WTC11 (cell line): ENCODE measurements around the gene PHRF1.

ENCODE experiments used
- FOXP4 ChIP-seq: sonication (generic); formaldehyde crosslinking; IDR thresholded peaks from 2 replicates; pipeline ENCODE4 v1.8.0; 2022; ENCODE audit warnings: mild to moderate bottlenecking, missing genetic modification reagents
- GABPB1 ChIP-seq: sonication (generic); formaldehyde crosslinking; IDR thresholded peaks from 2 replicates; pipeline ENCODE4 v1.8.1; 2023; ENCODE audit warnings: mild to moderate bottlenecking, missing genetic modification reagents
- NFYB ChIP-seq: sonication (generic); formaldehyde crosslinking; conservative IDR thresholded peaks from 2 replicates; pipeline ENCODE4 v1.8.0; 2022; ENCODE audit warnings: low read depth, missing genetic modification reagents
- ZNF232 ChIP-seq: sonication (generic); formaldehyde crosslinking; IDR thresholded peaks from 2 replicates; pipeline ENCODE4 v1.8.0; 2022; ENCODE audit warnings: mild to moderate bottlenecking, missing genetic modification reagents

- TF ChIP-seq GABPB1 (CRISPR knock-in tag) (no peak), NFYB (CRISPR knock-in tag) (no peak), FOXP4 (CRISPR knock-in tag) (no peak), ZNF232 (CRISPR knock-in tag) (no peak)
Measured at GRCh38 chr11:607971-608659, 31.8 kb downstream of the PHRF1 start.
